Stimulated activated CD4-positive, alpha-beta T cell treated with anti-CD3 and anti-CD28 coated beads, Interleukin-4, amount 100 ng/mL, for 24 hours (primary cell): ENCODE results near the gene LCLAT1.

Experiments used
- DNase-seq: peaks from one replicate; pipeline ENCODE4 v3.0.0-alpha.2; 2020

The LCLAT1 gene

GRCh38 chr2:30447149-30448045 is at the start of gene LCLAT1:
Gene LCLAT1, plus strand, starts transcription at chr2:30447246. Its CDS starts 78,345 bp downstream, at chr2:30525591.
- DNase-seq: peak; percentile 87

- DNase-seq: no peak
These were observed 48.8 kb upstream of the LCLAT1 start for GRCh38 chr2:30398084-30398873.

GRCh38 chr2:30400151-30400954 is 46.7 kb upstream of the LCLAT1 start:
- DNase-seq: no peak

GRCh38 chr2:30402441-30403182 is 44.4 kb upstream of the LCLAT1 start:
- DNase-seq: no peak

GRCh38 chr2:30403592-30404312 is 43.3 kb upstream of the LCLAT1 start:
- DNase-seq: no peak

GRCh38 chr2:30404319-30405259 is 42.5 kb upstream of the LCLAT1 start:
- DNase-seq: no peak

- DNase-seq: no peak
These were observed 41.8 kb upstream of the LCLAT1 start for GRCh38 chr2:30405260-30405605.

- DNase-seq: no peak
These were observed 40.2 kb upstream of the LCLAT1 start for GRCh38 chr2:30406853-30407252.

GRCh38 chr2:30408961-30409387 is 38.1 kb upstream of the LCLAT1 start:
- DNase-seq: no peak

- DNase-seq: peak; percentile 26
These were observed 36.8 kb upstream of the LCLAT1 start for GRCh38 chr2:30410217-30410616.

GRCh38 chr2:30412047-30412683 is 34.9 kb upstream of the LCLAT1 start:
- DNase-seq: no peak

- no peak for DNase-seq
These were observed 34.1 kb upstream of the LCLAT1 start for GRCh38 chr2:30412684-30413570.

GRCh38 chr2:30414961-30415360 is 32.1 kb upstream of the LCLAT1 start:
- DNase-seq: no peak

- DNase-seq: no peak
These were observed 29.8 kb upstream of the LCLAT1 start for GRCh38 chr2:30417253-30417652.

GRCh38 chr2:30421026-30421603 is 25.9 kb upstream of the LCLAT1 start:
- no peak for DNase-seq

- DNase-seq: peak; percentile 43
These were observed 25.2 kb upstream of the LCLAT1 start for GRCh38 chr2:30421604-30422443.

- DNase-seq: peak; percentile 90
These were observed 24.5 kb upstream of the LCLAT1 start for GRCh38 chr2:30422444-30423040.
